Bronchial epithelial cell (primary cell): ENCODE measurements around the gene EMP2. TPM values are rescaled to one million over a fixed set of nuclear protein-coding genes. Genes with fewer than 3 reads are reported as not detected.
"Not testable (repeated sequence)": the region's sequence is repeated elsewhere in the genome, so short reads cannot be mapped to it uniquely, and the experiment has no call there.

Experiments used
- DNase-seq: peaks from one replicate; pipeline ENCODE4 v3.0.0-alpha.2; 2010; ENCODE audit warnings: low read depth
- FAIRE-seq: peaks from 2 replicates; lab custom pipeline; 2011; peaks lifted over from hg19 to GRCh38; lab: Jason Lieb, UNC
- H3K27me3 ChIP-seq: 2 replicates; pipeline ENCODE4 v1.5.1; 2011; ENCODE audit warnings: low read length; ENCODE audit not compliant: control insufficient read depth, insufficient read depth
- H3K36me3 ChIP-seq: 2 replicates; pipeline ENCODE4 v1.5.1; 2011; ENCODE audit warnings: low read length; ENCODE audit not compliant: control insufficient read depth, insufficient read depth
- H3K4me3 ChIP-seq: 2 replicates; pipeline ENCODE4 v1.5.1; 2011; ENCODE audit warnings: mild to moderate bottlenecking, low read depth, low read length, control low read depth
- CTCF ChIP-seq: IDR thresholded peaks from 2 replicates; pipeline ENCODE4 v1.5.1; 2011; ENCODE audit warnings: mild to moderate bottlenecking, moderate library complexity, low read length, control low read depth, inconsistent platforms; ENCODE audit not compliant: insufficient read depth, severe bottlenecking
- total RNA-seq: library from RNA; depleted of rRNA; stranded (reverse); fragments of >200 nt; gene quantifications from 2 replicates; pipeline ENCODE4 v1.2.1, GENCODE V29; 2014

Gene EMP2
- total RNA-seq, 1 donor from 2014 or later, result 15.5 TPM

DNA sequence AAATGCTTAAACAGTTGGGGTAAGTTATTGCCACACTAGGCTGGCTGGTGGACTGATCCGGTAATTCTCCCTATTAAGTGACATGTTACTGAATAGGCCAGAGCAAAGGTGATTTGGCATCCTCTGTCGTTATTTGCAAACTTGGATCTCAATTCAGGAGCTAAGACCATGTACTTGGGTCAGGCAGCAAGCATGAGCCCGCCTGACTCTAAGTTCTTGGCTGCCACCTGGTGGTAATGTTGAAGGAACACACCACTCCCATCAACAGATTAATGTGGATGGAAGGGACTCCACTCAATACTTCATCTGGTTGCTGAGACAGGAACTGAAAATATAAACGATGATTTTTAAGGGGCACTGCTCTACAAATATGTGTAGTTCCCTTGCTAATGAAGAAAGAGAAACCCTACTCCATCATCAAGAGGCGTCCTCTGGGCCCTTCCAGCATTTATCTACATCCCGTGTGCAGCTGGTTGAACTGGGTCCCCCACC lies 70.8 kb downstream of the EMP2 start:
- H3K27me3 ChIP-seq, result no peaks in the 10 kb centered on the region
- peak; percentile 78 for TF ChIP-seq CTCF
- no peak for FAIRE-seq
- no peak overlapping the region for H3K4me3 ChIP-seq
- DNase-seq, result peak; percentile 66
- no peaks in the 10 kb centered on the region for H3K36me3 ChIP-seq

GRCh38 chr16:10505286-10505685 lies 75.1 kb downstream of the EMP2 start:
- FAIRE-seq, DNase-seq, H3K36me3 ChIP-seq, H3K4me3 ChIP-seq, H3K27me3 ChIP-seq: not testable (repeated sequence)

- H3K4me3 ChIP-seq, result no peak overlapping the region
- H3K27me3 ChIP-seq, result no peaks in the 10 kb centered on the region
- FAIRE-seq (no peak), DNase-seq (no peak)
- H3K36me3 ChIP-seq, result no peaks in the 10 kb centered on the region
- no peak for TF ChIP-seq CTCF
These were observed 76.0 kb downstream of the EMP2 start for GRCh38 chr16:10504404-10504885.

- Histone ChIP-seq H3K27me3 (no peaks in the 10 kb centered on the region), H3K4me3 (no peak overlapping the region)
These were observed 77.6 kb downstream of the EMP2 start for GRCh38 chr16:10502776-10503175.

GRCh38 chr16:10501016-10501607 lies 79.3 kb downstream of the EMP2 start:
- no peaks in the 10 kb centered on the region for H3K27me3 ChIP-seq
- no peak for DNase-seq
- H3K36me3 ChIP-seq, result peaks cover 1% of the 10 kb centered on the region
- TF ChIP-seq CTCF, result no peak
- no peak for FAIRE-seq
- H3K4me3 ChIP-seq, result no peak overlapping the region

More at GRCh38 chr16:10502776-10503175, 77.6 kb downstream of the EMP2 start:
- TF ChIP-seq CTCF, result no peak
- H3K36me3 ChIP-seq, result no peaks in the 10 kb centered on the region
- DNase-seq, result no peak
- no peak for FAIRE-seq

- H3K4me3 ChIP-seq, result no peak overlapping the region
- DNase-seq (no peak), FAIRE-seq (no peak)
- peaks cover 1% of the 10 kb centered on the region for H3K36me3 ChIP-seq
- no peak for TF ChIP-seq CTCF
- H3K27me3 ChIP-seq, result no peaks in the 10 kb centered on the region
These were observed 79.8 kb downstream of the EMP2 start for GRCh38 chr16:10500582-10500981.
